Coronary artery (tissue), 2 donors: ENCODE measurements around the gene GATAD1.
"Not testable (repeated sequence)": the region's sequence is repeated elsewhere in the genome, so short reads cannot be mapped to it uniquely, and the experiment has no call there.

Source experiments
- DNase-seq: peaks from one replicate; pipeline ENCODE4 v3.0.0-alpha.2; 2017; ENCODE audit warnings: low spot score
- H3K27ac ChIP-seq, 2 donors: fragments of 200-600 bp; sonication (generic); one replicate each; pipeline ENCODE4 v1.5.1; 2016 to 2019
- H3K4me3 ChIP-seq: fragments of 200-600 bp; sonication (generic); 2 replicates; pipeline ENCODE4 v1.5.1; 2016; ENCODE audit warnings: mild to moderate bottlenecking, moderate library complexity
- TF ChIP-seq, protein P1 (sequence below): fragments of 200-600 bp; sonication (generic); IDR thresholded peaks from one replicate; pipeline ENCODE4 v1.5.1; 2019; ENCODE audit warnings: antibody characterized with exemption

The GATAD1 gene

DNA sequence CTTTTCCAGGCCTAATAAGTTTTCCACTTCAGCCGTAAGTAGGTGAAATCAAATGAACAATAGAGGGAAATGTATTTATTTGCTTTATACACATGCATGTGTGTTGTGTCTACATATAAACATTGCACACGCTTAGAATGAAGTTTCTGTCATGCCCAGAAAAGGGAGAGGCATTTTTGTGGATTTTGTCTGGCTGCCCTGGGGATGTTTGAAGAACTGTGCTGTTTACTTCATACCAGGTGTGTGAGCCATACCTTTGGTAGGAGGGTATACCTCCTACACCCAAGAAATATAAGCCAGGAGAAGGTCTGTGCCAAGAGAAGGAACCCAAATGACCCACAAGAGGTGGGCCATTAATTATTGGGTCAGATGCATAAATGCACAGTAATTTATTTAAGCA, 12.8 kb downstream of the GATAD1 start:
- H3K27ac ChIP-seq = no peak overlapping the region
- H3K4me3 ChIP-seq = no peak overlapping the region
- DNase-seq = no peak
- TF ChIP-seq, protein P1, sequence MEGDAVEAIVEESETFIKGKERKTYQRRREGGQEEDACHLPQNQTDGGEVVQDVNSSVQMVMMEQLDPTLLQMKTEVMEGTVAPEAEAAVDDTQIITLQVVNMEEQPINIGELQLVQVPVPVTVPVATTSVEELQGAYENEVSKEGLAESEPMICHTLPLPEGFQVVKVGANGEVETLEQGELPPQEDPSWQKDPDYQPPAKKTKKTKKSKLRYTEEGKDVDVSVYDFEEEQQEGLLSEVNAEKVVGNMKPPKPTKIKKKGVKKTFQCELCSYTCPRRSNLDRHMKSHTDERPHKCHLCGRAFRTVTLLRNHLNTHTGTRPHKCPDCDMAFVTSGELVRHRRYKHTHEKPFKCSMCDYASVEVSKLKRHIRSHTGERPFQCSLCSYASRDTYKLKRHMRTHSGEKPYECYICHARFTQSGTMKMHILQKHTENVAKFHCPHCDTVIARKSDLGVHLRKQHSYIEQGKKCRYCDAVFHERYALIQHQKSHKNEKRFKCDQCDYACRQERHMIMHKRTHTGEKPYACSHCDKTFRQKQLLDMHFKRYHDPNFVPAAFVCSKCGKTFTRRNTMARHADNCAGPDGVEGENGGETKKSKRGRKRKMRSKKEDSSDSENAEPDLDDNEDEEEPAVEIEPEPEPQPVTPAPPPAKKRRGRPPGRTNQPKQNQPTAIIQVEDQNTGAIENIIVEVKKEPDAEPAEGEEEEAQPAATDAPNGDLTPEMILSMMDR = no peak

DNA sequence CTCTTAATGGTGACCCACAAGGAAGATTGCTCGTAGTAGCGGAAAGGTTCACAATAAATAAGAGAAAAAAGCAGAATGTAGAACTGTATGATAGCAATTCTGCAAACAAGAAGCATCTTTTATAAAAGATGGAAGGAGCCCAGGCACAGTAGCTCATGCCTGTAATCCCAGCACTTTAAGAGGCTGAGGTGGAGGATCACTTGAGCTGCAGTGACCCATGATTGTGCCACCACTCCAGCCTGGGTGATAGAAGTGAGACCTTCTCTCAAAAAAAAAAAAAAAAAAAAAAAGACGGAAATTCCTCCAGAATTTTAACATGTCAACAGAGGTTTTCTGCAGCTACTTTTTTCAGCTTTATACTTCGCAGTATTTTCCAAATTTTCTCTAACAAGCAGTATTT, 13.2 kb downstream of the GATAD1 start:
- no peak overlapping the region for H3K27ac ChIP-seq
- no peak overlapping the region for H3K4me3 ChIP-seq
- DNase-seq = no peak
- TF ChIP-seq, protein P1 = no peak

DNA sequence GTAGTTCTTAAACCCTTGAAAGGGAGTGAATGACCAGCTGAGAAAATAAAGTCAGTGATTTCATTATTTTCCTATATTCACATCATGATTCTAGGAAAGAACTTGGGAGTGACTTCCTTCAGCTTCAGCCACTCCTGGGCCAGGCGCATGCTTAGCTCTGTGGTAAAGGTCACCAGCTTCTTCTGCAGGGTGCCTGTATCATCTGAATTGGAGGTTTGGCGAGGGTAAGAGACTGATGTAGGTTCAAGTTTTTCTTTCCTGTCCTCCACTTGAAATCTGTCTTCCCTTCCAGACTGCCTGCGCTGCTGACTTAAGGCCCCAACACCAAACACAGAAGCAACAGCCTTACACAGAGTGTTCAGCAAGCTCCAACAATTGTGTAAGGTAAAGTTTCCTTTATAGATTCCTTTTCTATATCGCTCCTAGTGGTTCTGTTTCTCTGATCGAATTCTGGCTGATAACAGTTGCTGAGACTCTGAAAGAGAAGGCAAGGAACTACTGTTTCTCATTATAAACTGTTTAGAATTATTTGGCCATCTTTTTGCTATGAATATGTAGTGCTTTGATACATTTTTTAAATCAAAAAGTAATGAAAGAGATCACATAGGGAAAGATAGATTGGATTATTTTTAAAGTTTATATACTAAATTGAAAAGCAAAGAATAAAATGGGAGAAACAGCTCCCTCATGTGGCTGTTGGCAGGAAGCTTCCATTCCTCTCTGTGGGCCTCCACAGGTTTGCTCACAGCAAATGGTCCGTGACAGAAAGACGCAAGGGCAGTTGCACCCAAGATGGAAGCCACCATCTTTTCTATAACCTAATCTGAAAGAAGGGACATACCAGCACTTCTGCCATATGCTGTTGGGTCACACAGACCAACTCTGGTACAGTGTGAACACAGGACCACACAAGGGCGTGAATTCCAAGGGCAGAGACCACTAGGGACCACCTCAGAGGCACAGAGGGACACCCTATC, 14.0 kb downstream of the GATAD1 start:
- Histone ChIP-seq H3K4me3 (no peak overlapping the region), H3K27ac (no peak overlapping the region)
- TF ChIP-seq, protein P1 = no peak
- no peak for DNase-seq

DNA sequence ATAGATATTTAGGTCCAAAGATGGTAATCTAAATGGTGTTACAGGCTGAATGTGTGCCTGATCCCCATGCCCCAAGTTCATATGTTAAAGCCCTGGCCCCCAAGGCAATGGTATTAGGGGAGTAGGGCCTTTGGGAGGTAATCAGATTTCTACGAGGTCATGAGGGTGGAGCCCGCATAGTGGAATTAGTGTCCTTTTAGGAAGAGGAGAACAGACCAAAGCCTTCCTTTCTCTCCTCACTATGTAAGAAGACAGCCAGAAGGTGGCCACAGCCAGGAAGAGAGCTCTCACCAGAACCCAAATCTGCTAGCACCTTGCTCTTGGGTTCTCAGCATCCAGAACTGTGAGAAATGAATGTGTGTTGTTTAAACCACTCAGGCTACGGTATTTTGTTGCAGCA, 15.3 kb downstream of the GATAD1 start:
- TF ChIP-seq, protein P1 = no peak
- no peak overlapping the region for H3K27ac ChIP-seq
- DNase-seq = no peak

DNA sequence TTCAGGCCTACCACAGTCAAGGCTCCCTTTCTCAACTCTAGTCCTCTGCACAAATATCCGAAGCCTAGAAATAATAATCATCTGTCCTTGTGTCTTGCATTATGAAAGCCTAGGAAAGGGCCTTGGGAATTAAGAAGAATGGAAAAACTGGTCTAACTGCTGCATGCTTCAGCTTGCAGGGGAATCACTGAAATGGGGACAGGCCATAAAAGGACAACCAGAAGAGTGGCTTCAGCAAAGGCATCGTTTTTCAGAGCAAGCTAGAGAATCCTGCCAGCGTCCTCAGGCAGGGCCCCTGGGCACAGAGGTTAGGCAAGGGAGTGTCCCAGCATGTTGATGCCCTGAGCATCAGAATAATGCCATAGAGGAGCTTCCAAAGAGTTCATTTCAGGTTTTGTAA, 17.2 kb downstream of the GATAD1 start:
- no peak overlapping the region for H3K4me3 ChIP-seq
- TF ChIP-seq, protein P1 = no peak
- H3K27ac ChIP-seq = no peak overlapping the region
- no peak for DNase-seq

More for the DNA sequence above, 15.3 kb downstream of the GATAD1 start:
- H3K4me3 ChIP-seq = no peak overlapping the region

DNA sequence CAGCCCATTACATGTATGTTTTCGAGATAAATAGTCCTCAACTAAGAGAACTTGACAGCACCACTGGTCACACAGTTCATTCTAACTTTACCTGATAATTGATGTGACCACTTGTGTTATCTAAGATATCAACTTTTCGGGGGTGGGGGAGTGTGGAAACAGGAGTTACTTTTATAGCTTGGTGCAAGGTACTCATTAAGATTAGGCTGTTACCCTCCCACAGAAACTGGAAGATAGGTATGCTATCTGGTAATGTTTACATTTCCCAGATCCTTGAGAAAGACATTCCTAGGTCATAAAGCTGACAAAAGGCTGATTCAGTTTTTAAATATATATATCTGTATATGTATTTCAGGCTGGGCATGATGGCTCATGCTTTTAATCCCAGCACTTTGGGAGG, 19.4 kb downstream of the GATAD1 start:
- no peak overlapping the region for H3K27ac ChIP-seq
- TF ChIP-seq, protein P1 = no peak
- H3K4me3 ChIP-seq = no peak overlapping the region
- DNase-seq = no peak

DNA sequence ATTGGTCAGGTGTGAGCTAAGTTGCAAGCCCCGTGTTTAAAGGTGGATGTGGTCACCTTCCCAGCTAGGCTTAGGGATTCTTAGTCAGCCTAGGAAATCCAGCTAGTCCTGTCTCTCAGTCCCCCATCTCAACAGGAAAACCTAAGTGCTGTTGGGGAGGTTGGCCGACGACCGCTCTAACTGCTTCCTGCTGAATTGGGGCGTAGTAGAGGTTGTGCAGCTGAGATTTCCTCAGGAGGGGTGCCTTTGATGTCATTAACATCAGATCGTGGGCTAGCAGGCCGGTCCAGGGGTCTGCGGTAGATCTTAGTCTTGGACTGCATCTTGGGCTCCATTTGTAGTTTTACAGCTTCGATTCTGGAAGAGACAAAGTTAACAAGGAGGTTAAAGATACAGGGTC, 21.3 kb downstream of the GATAD1 start:
- not testable (repeated sequence) for H3K4me3 ChIP-seq, DNase-seq, H3K27ac ChIP-seq

DNA sequence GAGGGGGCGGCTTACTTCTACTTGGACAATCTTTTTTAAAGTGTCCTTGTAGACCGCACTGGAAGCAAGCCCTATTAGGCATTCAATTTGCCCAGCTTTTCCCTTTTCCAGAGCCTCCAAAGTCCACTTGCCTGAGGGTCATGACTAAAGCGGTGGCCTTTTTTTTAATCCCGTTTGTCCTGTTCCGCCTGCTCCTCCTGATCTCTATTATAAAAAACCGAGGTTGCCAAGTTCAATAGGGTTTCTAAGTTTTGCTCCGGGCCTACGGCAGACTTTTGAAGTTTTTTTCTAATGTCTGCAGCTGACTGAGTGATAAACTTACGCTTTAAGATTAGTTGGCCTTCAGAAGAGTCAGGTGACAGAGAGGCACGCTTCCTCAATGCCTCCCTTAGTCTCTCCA, 26.7 kb downstream of the GATAD1 start:
- H3K27ac ChIP-seq, DNase-seq, H3K4me3 ChIP-seq: not testable (repeated sequence)

DNA sequence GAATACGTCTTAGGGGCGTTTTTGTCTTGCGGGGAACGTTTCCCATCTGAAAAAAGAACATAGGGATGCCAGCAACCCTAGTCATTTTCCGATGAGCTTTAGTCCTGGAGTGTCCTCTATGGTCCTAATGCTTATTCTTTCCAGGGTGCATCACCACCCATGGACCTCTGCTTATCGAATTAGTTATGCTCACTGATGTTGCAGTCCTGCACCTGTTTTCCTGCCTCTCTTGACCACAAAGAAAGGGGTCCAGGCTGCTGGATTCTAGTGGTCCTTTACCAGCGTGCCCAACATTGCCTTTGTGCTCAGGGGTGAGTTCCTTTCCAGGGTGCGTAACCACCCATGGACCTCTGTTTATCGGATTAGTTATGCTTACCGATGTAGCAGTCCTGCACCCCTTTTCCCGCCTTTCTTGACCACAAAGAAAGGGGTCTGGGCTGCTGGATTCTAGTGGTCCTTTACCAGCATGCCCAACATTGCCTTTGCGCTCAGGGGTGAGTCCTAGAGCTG, 28.0 kb downstream of the GATAD1 start:
- H3K4me3 ChIP-seq, DNase-seq, H3K27ac ChIP-seq: not testable (repeated sequence)

DNA sequence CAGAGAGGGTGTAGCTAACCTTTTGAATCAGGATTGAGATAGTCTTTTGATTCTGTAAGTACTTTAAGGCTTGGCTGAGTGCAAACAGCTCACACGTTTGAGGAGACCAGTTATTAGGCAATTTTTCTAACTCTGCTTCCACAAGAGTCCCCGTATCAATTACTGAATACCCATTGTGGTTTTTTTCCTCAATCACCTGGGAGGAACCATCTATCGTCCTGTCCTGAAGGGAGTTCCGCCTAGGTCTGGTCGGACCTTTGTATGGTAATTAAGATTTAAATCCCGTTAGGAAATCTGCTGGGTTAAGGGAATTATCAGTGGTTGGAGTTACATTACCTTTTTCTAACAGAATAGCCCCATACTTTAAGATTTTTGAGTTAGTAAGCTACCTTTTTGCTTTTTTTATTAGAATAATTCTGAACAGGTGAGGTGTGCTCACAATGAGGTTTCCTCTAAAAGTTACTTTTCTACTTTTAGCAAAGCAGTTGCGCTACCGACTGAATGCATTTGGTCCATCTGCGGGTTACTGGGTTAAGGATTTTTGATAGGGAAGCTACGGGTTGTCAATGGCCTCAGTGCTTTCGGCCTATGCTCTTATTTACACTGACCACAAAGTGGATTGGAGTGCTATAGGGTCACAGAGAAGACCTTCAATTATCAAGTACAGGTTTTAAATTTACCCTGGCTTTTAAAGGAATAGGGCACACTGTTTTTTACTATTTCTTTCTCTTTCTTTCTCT, 28.7 kb downstream of the GATAD1 start:
- H3K4me3 ChIP-seq, H3K27ac ChIP-seq, DNase-seq: not testable (repeated sequence)

DNA sequence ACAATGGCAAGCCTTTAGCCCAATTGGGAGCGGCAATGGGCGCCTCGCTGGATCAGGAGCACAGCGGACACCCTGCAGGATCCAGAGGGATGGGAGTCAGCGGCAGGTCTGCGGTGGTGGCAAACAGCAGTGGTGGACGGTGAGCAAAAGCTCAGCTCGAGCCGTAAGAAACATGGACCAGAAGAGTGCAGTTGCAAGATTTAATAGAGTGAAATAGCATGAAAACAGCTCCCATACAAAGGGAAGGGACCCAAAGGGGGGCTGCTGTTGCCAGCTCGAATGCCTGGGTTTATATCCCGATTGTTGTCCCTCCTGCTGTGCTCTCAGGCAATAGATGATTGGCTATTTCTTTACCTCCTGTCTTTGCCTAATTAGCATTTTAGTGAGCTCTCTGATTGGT, 30.4 kb downstream of the GATAD1 start, which contains the start of gene ERVW-1:
TSS of gene ERVW-1 (minus strand) at position 266 of the 400 bp plus-strand sequence. CDS start 7,565 bp downstream, outside the sequence.
- H3K4me3 ChIP-seq, H3K27ac ChIP-seq, DNase-seq: not testable (repeated sequence)
